ENCODE measurements around the gene CIART.
"Not testable (repeated sequence)": the region's sequence is repeated elsewhere in the genome, so short reads cannot be mapped to it uniquely, and the experiment has no call there.

CIART gene

DNA sequence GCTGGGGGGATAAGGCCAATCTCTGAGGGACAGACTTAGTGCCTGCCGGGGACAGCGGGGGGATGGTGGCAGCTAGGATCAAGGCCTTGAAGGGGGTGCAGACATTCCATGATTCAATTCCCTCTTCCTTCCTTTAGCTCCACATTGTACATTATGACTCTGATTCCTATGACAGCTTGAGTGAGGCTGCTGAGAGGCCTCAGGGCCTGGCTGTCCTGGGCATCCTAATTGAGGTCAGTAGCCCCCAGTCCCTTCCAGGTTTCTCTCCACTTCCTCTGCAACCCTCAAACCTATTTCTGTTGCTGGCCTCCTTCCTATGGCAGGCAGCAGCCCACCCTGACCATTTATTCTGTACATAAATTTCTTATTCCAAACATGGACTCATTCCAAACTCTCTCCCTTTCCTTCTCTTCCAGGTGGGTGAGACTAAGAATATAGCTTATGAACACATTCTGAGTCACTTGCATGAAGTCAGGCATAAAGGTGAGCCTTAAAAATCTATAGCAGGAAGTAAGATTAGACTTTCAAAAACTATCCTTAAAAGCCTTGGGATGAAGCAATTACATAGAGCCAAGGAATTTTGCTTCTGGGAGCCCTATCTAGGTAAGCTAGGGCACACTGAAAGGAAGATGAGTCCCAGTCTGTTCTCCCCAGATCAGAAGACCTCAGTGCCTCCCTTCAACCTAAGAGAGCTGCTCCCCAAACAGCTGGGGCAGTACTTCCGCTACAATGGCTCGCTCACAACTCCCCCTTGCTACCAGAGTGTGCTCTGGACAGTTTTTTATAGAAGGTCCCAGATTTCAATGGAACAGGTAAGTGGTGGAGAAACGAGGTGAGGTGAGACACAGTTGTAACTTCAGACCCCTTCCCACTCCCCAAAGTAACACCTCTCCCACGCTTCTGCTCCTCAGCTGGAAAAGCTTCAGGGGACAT, 19.7 kb upstream of the CIART start:
- no peak for DNase-seq

DNA sequence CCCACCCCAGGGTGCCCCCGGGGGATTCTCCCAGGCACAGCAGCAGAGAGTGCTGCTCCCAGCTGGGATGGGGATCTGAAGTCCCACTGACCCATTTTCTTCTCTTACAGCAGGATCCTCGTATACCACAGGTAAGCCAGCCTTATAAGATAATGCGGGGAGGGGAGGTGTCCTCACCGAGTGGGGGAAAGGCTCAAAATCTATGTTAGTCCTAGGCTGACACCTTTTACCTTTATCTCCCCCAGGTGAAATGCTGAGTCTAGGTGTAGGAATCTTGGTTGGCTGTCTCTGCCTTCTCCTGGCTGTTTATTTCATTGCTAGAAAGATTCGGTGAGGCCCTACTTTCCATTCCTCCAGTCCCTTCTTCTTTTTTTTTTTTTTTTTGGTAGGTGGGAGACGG, 18.8 kb upstream of the CIART start:
- no peak for DNase-seq

DNA sequence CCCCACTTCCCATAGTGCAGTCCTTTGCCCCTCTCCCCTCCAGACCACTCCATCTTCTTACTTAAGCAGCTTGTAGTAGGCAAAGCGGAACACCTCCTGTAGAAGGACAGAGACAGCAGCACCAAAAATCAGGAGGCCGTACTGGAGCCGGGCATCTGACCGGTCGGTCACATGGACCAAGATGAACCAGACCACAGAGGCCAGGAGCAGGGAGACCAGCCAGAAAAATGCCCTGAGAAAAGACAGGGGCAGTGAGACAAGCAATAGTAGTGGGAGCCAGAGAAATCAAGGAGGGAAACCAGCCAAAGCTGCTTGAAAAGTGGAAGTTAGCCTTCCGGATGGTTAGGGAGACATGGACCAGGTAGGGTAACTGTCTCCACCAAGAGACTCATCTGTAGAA, 14.5 kb upstream of the CIART start:
- no peak for DNase-seq

- no peak for DNase-seq
Observed at GRCh38 chr1:150268340-150268704, 14.0 kb upstream of the CIART start.

GRCh38 chr1:150268705-150269403, 13.5 kb upstream of the CIART start, which contains the start of gene APH1A:
TSS of gene APH1A (minus strand) at chr1:150269016. CDS start at chr1:150268810, 206 bp downstream.
- no peak for DNase-seq

DNA sequence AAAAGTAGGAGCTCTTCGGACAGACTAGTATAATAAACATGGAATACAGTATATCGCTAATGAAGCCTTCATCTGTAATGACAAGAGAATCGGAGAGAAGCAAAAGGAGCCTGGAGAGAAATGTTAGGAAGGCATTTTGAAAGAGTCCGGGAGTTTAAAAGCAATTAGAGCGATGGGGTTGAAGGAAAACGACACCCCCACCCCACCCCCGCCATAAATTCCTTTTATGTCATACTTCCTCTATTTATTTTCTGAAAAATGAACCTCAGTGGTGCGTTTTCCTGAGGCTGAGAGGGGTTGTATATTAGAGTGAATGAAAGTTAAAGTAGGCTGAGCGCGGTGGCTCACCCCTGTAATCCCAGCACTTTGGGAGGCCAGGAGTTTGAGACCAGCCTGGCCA, 12.9 kb upstream of the CIART start:
- no peak for DNase-seq

- DNase-seq, result no peak
Observed at GRCh38 chr1:150271291-150271959, 10.9 kb upstream of the CIART start.

GRCh38 chr1:150273311-150273710, 9.0 kb upstream of the CIART start:
- no peak for DNase-seq

DNA sequence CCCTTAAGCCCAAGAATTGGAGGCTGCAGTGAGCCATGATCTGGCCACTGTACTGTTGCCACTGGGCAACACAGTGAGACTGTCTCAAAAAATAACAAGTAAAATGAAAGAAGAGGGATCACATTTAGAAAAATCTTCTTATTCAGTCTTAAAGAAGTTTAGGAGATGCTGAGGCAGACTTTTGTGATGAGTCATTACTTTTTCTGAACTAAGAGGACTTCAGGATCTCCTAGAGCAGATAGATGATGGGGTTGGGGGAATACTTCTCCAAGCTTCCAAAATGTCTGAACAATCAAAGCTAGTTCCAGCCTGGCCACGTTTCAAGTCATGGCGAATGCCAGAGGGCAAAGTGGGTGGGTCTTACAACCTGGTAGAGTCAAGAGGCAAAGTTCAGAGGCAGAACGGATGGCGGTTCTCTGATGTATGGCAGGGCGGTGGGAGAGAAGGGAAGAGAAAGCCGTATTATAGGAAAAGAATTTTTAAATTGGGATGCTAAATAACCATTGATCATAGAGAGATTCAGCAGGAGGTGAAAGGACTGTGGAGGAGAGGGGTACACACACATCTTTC, 2.1 kb upstream of the CIART start:
- DNase-seq, result no peak

DNA sequence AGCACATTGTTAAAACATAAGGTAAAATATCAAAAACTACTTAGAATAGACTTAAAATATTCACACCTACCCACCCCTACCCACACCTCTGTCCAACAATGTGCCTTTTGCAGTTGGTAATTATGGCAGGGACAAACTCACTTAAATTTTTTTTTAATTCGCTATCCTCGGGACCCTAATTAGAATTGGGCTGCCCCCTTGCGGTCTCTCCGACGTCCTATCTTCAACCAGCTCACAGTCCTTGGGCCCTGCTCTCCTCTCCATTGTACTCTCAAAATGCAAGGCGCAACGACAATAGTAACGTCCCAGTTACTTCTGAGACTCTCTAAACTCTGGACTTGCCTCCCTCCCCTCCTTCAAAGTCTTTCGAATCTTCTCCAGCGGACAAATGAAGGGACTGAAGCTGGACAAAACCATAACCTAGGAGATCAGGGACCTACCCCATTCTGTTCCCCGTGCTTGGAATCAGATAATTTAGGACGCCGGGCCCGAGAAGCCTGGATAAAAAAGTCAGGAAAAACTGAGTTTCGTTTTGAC, 1.1 kb upstream of the CIART start:
- no peak for DNase-seq

GRCh38 chr1:150282558-150282958, 204 bp downstream of the CIART start:
- no peak for DNase-seq

DNA sequence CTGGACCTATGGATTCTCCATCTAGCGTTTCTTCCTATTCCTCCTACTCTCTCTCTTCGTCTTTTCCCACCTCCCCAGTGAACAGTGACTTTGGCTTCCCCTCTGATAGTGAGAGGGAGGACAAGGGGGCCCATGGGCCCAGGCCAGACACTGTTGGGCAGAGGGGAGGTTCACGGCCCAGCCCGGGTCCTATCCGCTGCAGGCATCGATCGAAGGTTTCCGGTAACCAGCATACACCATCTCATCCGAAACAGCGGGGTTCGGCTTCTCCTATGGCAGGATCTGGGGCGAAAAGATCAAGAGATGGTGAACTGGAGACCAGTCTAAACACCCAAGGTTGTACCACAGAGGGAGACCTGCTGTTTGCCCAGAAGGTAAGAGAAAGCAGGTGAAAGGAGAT, 906 bp downstream of the CIART start:
- no peak for DNase-seq

- no peak for DNase-seq
Observed at GRCh38 chr1:150288382-150288781, 6.0 kb downstream of the CIART start.

DNA sequence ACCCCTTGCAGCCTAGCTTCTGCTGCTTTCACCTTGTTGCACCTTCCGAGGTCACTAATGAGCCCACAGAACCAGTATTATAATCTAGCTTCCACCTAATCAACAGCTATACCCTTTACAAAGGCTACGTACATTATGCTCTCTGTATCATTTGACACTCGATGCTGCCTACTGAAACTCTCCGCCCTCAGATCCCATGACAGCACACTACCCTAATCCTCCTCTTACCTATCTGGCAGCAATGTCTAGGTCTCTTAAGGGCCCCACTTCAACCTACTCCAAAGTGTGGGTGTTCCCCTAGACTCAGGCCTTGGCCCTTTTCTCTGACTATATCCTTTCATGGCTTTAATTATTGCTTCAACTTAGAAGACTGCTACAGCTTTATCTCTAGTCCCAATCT, 6.5 kb downstream of the CIART start:
- DNase-seq, result no peak

GRCh38 chr1:150293433-150294253, 11.3 kb downstream of the CIART start, which contains the start of gene MRPS21:
TSS of gene MRPS21 (plus strand) at chr1:150293861. CDS start at chr1:150294367, 506 bp downstream.
- no peak for DNase-seq

GRCh38 chr1:150295476-150295875, 13.1 kb downstream of the CIART start:
- no peak for DNase-seq

- no peak for DNase-seq
Observed at GRCh38 chr1:150299716-150300115, 17.4 kb downstream of the CIART start.

- DNase-seq, result no peak
Observed at GRCh38 chr1:150302338-150302737, 20.0 kb downstream of the CIART start.

GRCh38 chr1:150302902-150303301, 20.5 kb downstream of the CIART start:
- DNase-seq, result no peak

DNA sequence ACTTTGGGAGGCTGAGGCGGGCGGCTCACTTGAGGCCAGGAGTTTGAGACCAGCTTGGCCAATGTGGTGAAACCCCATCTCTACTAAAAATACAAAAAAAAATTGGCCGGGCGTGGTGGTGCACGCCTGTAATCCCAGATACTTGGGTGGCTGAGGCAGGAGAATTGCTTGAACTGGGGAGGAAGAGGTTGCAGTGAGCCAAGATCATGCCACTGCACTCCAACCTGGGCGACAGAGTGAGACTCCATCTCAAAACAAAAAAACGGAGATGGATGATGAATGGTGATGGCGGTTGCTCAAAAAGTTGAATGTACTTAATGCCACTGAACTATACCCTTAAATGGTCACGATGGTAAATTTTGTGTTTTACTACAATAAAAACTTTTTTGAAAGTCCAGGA, 26.2 kb downstream of the CIART start:
- not testable (repeated sequence) for DNase-seq

GRCh38 chr1:150309758-150310508, 27.6 kb downstream of the CIART start:
- no peak for DNase-seq
